Subcutaneous adipose tissue (tissue), 4 donors: ENCODE data around the gene RAD51AP1. TPM values are rescaled to one million over a fixed set of nuclear protein-coding genes. Genes with fewer than 3 reads are reported as not detected.

Experiments
- total RNA-seq, 4 donors: library from RNA; depleted of rRNA; stranded (reverse); fragments of >200 nt; gene quantifications; one replicate each; pipeline ENCODE4 v1.1.0, GENCODE V29; 2016
- TF ChIP-seq, protein P1 (sequence below): fragments of 450-650 bp; IDR thresholded peaks from one replicate; pipeline ENCODE4 v1.5.1; 2016; ENCODE audit warnings: low read depth, mild to moderate bottlenecking, control low read depth, antibody characterized with exemption, moderate library complexity

The RAD51AP1 gene
- total RNA-seq, 4 donors from 2014 or later, result 0.75 to 7.8 (median 1.5) TPM

GRCh38 chr12:4539167-4539870 is 629 bp downstream of the RAD51AP1 start:
- TF ChIP-seq, protein P1, sequence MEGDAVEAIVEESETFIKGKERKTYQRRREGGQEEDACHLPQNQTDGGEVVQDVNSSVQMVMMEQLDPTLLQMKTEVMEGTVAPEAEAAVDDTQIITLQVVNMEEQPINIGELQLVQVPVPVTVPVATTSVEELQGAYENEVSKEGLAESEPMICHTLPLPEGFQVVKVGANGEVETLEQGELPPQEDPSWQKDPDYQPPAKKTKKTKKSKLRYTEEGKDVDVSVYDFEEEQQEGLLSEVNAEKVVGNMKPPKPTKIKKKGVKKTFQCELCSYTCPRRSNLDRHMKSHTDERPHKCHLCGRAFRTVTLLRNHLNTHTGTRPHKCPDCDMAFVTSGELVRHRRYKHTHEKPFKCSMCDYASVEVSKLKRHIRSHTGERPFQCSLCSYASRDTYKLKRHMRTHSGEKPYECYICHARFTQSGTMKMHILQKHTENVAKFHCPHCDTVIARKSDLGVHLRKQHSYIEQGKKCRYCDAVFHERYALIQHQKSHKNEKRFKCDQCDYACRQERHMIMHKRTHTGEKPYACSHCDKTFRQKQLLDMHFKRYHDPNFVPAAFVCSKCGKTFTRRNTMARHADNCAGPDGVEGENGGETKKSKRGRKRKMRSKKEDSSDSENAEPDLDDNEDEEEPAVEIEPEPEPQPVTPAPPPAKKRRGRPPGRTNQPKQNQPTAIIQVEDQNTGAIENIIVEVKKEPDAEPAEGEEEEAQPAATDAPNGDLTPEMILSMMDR, result no peak

GRCh38 chr12:4540170-4540569 is 1.5 kb downstream of the RAD51AP1 start:
- TF ChIP-seq, protein P1, result no peak

GRCh38 chr12:4540638-4541037 is 1.9 kb downstream of the RAD51AP1 start:
- TF ChIP-seq, protein P1, result no peak

- TF ChIP-seq, protein P1, result no peak
These were observed 6.5 kb downstream of the RAD51AP1 start for GRCh38 chr12:4545195-4545594.

- TF ChIP-seq, protein P1, result no peak
These were observed 13.5 kb downstream of the RAD51AP1 start for GRCh38 chr12:4552191-4552590.

DNA sequence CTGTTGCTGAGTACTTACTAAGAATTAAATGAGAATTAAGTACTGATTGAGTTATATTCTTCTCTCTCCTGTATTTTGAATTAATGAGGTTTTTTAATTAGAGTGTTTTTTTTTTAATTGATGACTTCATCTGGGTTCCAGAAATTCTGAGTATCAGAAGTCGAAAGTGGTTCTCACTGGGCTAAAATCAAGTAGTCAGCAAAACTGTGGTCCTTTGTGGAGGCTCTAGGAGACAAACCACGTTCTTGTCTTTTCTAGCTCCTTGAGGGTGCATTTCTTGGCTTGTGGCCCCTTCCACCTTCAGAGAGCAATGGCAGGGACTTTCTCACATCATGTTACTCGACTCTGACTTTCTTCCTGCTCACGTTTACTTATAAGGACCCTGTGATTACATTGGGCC is 15.3 kb downstream of the RAD51AP1 start:
- TF ChIP-seq, protein P1, result no peak

- TF ChIP-seq, protein P1, result no peak
These were observed 17.1 kb downstream of the RAD51AP1 start for GRCh38 chr12:4555804-4556203.
